ENCODE results near the gene RHOH.

Gene RHOH

DNA sequence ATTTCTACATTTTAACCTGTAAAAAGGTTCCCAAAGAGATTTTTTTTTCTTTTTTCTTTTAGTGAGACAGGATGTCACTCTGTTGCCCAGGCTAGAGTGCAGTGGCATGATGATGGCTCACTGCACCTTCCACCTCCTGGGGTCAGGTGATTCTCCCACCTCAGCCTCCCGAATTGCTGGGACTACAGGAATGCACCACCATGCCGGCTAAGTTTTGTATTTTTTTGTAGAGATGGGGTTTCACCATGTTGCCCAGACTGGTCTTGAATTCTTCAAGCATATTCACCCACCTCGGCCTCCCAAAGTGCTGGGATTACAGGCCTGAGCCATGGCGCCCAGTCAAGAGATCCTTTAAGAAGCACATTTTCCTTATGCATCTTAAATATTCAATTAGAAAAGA, 12.6 kb downstream of the RHOH start:
- H3K4me3 ChIP-seq (ENCODE audit: control insufficient read depth, low read depth, low read length), result no peak overlapping the region
- no peak for TF ChIP-seq CTCF (conservative IDR thresholded peaks at IDR 0.05; ENCODE audit: control insufficient read depth, insufficient read depth, low read depth, low read length)
- no peak for DNase-seq (ENCODE audit: low read depth)

GRCh38 chr4:40210776-40211175, 13.9 kb downstream of the RHOH start:
- TF ChIP-seq CTCF (conservative IDR thresholded peaks at IDR 0.05; ENCODE audit: control insufficient read depth, insufficient read depth, low read depth, low read length), result no peak
- DNase-seq (ENCODE audit: low read depth), result no peak
- H3K4me3 ChIP-seq (ENCODE audit: control insufficient read depth, low read depth, low read length), result no peak overlapping the region

DNA sequence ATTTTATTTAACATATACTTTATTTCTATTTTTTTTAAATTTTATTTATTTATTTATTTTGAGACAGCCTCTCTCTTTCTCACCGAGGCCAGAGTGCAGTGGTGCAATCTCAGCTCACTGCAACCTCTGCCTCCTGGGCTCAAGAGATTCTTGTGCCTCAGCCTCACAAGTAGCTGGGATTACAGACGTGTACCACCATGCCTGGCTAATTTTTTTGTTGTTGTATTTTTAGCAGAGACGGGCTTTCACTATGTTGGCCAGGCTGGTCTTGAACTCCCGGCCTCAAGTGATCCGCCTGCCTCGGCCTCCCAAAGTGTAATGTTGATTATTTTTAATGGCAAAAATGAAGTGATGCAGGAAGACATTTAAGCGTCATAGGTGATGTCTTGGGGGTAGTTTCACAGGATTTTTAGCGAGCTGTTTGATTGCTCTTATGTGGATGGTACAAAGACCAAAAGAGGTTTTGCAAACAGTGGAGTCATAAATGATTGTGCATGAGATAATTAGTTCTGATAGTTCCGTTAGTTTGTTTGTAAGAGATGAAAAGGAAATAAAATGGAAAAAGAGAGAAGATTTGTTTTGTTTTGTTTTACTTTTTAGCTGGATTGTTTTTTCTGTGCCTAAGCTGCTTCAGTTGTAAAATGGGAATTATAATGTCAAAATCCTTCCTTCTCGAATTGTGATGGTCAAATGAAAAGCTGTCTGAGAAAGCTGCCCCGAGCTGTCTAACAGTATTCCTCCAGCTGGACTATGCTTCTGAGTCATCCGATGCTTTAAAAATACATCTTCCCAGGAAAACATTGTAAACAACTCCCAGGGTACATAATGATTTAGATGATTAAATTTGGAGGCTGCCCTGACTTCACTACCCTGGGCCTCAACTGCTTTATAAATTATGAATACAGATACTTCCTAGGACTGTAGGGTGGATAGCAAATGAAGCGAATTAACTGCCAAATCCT, 14.7 kb downstream of the RHOH start:
- H3K4me3 ChIP-seq (ENCODE audit: control insufficient read depth, low read depth, low read length), result no peak overlapping the region
- TF ChIP-seq CTCF (conservative IDR thresholded peaks at IDR 0.05; ENCODE audit: control insufficient read depth, insufficient read depth, low read depth, low read length), result no peak
- DNase-seq (ENCODE audit: low read depth), result peak; percentile 61

- TF ChIP-seq CTCF (conservative IDR thresholded peaks at IDR 0.05; ENCODE audit: control insufficient read depth, insufficient read depth, low read depth, low read length), result no peak
- H3K4me3 ChIP-seq (ENCODE audit: control insufficient read depth, low read depth, low read length), result no peak overlapping the region
- peak; percentile 51 for DNase-seq (ENCODE audit: low read depth)
These were observed 16.1 kb downstream of the RHOH start for GRCh38 chr4:40212674-40213527.

GRCh38 chr4:40214038-40214437, 17.2 kb downstream of the RHOH start:
- H3K4me3 ChIP-seq (ENCODE audit: control insufficient read depth, low read depth, low read length), result no peak overlapping the region
- DNase-seq (ENCODE audit: low read depth), result no peak
- TF ChIP-seq CTCF (conservative IDR thresholded peaks at IDR 0.05; ENCODE audit: control insufficient read depth, insufficient read depth, low read depth, low read length), result no peak

DNA sequence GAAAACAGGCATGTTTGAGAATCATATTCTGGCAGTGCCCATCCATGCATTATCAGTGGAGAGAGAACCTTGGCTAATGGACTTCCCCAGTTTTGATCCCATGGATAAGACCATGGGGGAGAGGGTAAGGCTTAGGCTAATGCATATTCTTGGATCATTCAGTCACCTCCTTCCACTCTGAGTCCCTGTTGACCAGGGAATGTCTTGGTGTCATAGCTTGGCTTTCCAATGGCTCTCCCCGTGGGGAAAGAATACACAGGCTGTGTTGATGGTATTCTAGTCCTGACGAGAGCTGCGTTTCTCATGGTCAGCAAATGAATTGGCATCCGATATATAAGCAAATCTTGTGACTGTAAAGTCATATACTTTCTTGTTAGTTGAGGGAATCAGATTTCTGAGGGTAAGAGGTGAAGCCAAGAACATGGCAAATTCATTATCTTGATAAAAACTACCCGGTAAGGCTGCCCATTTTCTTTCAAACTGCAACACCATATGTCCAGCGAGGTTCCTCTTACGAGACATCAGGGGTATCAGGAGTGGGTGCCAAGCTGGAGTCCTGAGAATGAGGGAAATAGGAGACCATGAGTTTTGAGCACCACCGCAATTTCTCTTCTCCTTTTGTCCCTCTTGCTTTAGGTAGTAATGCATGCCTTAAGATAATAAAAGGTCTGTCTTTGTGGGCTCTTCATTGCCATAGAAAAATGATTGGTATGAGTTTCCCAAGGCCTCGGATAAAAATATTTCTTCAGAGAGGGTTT, 18.0 kb downstream of the RHOH start:
- no peak for TF ChIP-seq CTCF (conservative IDR thresholded peaks at IDR 0.05; ENCODE audit: control insufficient read depth, insufficient read depth, low read depth, low read length)
- no peak for DNase-seq (ENCODE audit: low read depth)
- no peak overlapping the region for H3K4me3 ChIP-seq (ENCODE audit: control insufficient read depth, low read depth, low read length)
